ENCODE results near the gene NUP155. TPM values are rescaled to one million over a fixed set of nuclear protein-coding genes. Genes with fewer than 3 reads are reported as not detected.
"Not testable (repeated sequence)": the region's sequence is repeated elsewhere in the genome, so short reads cannot be mapped to it uniquely, and the experiment has no call there.

Gene NUP155
- total RNA-seq, 1 donor from 2014 or later: 46.1 TPM

DNA sequence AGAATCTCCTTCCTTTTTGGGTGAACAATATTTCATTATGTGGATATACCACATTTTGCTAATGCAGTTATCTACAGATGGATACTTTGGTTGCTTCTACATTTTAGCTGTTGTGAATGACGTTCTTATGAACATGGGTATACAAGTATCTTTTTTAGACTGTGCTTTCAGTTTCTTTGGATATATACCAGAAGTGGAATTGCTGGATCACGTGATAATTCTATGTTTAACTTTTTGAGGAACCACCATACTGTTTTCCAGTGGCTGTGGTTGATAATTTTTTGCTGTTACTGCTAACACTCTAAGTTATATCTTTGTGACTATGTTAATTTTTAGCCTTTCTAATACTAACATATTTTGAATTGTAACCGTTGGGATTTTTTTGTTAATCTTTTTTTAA is 20.7 kb upstream of the NUP155 start:
- Mint-ChIP-seq H3K36me3 (peaks cover 14% of the 10 kb centered on the region), H3K27ac (no peak overlapping the region), H3K27me3 (no peaks in the 10 kb centered on the region), H3K4me1 (ENCODE audit: unreplicated experiment) (no peaks in the 10 kb centered on the region), H3K9me3 (no peaks in the 10 kb centered on the region), H3K4me3 (no peak overlapping the region)
- TF ChIP-seq, protein P1, sequence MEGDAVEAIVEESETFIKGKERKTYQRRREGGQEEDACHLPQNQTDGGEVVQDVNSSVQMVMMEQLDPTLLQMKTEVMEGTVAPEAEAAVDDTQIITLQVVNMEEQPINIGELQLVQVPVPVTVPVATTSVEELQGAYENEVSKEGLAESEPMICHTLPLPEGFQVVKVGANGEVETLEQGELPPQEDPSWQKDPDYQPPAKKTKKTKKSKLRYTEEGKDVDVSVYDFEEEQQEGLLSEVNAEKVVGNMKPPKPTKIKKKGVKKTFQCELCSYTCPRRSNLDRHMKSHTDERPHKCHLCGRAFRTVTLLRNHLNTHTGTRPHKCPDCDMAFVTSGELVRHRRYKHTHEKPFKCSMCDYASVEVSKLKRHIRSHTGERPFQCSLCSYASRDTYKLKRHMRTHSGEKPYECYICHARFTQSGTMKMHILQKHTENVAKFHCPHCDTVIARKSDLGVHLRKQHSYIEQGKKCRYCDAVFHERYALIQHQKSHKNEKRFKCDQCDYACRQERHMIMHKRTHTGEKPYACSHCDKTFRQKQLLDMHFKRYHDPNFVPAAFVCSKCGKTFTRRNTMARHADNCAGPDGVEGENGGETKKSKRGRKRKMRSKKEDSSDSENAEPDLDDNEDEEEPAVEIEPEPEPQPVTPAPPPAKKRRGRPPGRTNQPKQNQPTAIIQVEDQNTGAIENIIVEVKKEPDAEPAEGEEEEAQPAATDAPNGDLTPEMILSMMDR (conservative IDR thresholded peaks at IDR 0.05): no peak
- DNase-seq (ENCODE audit: extremely low spot score, unreplicated experiment): no peak

DNA sequence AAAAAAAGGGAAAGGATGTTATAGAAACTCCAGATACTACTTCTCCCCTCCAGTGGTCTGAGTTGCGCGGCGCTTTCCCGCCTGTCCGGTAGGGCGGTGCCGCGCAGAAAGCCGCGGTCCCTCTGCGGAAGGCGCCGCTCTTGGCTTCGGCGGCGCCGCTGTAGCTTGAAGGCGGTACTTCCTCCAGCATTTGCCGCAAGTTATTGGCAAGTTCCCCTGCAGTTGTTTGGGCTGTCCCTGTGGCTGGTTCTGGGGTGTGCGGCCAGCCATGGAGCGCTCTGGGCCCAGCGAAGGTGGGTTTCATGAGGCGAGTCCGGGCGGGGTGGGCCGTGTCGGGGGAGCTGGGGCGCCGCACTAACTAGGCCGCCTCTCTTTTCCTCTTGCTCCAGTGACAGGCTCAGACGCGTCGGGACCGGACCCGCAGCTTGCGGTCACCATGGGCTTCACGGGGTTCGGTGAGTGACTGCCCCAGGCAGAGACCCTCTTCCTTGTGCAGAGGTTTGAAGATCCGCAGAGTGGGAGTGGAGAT is 8.3 kb upstream of the NUP155 start, which contains the start of gene WDR70:
TSS of gene WDR70 (plus strand) at position 219 of the 529 bp plus-strand sequence. CDS start at position 269, 50 bp downstream.
- not testable (repeated sequence) for H3K4me1 Mint-ChIP-seq (ENCODE audit: unreplicated experiment)

DNA sequence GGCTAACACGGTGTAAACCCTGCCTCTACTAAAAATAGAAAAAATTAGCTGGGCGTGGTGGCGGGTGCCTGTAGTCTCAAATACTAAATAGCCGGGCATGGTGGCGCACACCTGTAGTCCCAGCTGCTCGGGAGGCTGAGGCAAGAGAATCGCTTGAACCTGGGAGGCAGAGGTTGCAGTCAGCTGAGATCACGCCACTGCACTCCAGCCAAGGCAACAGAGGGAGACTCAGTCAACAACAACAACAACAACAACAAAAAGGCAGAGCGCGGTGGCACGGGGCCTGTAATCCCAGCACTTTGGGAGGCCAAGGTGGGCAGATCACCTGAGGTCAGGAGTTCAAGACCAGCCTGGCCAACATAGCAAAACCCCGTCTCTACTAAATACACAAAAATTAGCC is 7.2 kb upstream of the NUP155 start:
- H3K4me3 Mint-ChIP-seq: peak overlapping the region; percentile 44
- not testable (repeated sequence) for H3K36me3 Mint-ChIP-seq; H3K27me3 Mint-ChIP-seq; H3K27ac Mint-ChIP-seq; H3K4me1 Mint-ChIP-seq (ENCODE audit: unreplicated experiment); H3K9me3 Mint-ChIP-seq
- peak; percentile 40 for DNase-seq (ENCODE audit: extremely low spot score, unreplicated experiment)

More for the DNA sequence above, 8.3 kb upstream of the NUP155 start, which contains the start of gene WDR70:
- peak within 1 kb of the TSS; percentile 93 for H3K4me3 Mint-ChIP-seq
- TF ChIP-seq, protein P1 (conservative IDR thresholded peaks at IDR 0.05): peak; percentile 76
- H3K27ac Mint-ChIP-seq: peak within 1 kb of the TSS; percentile 55
- not testable (repeated sequence) for H3K36me3 Mint-ChIP-seq, H3K9me3 Mint-ChIP-seq, H3K27me3 Mint-ChIP-seq
- DNase-seq (ENCODE audit: extremely low spot score, unreplicated experiment): peak; percentile 87

DNA sequence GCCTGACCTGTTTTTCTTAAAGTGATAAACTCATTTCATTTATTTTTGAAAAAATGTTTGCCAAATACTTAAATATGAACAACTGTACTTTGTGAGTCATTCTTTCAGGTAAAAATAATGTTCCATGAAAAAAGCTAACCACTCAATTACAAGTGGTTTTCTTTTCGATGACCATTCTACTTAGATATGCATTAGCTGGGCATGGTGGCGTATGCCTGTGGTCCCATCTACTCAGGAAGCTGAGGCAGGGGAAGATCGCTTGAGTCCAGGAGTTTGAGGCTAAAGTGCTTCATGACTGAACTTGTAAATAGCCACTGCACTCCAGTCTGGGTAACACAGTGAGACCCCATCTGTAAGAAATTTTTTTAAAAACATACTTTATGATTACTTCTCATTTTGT is 4.2 kb upstream of the NUP155 start:
- H3K27ac Mint-ChIP-seq: no peak overlapping the region
- H3K27me3 Mint-ChIP-seq: no peaks in the 10 kb centered on the region
- no peak overlapping the region for H3K4me3 Mint-ChIP-seq
- TF ChIP-seq, protein P1 (conservative IDR thresholded peaks at IDR 0.05): no peak
- H3K9me3 Mint-ChIP-seq: no peaks in the 10 kb centered on the region
- H3K4me1 Mint-ChIP-seq (ENCODE audit: unreplicated experiment): peaks cover 5% of the 10 kb centered on the region
- H3K36me3 Mint-ChIP-seq: no peaks in the 10 kb centered on the region
- DNase-seq (ENCODE audit: extremely low spot score, unreplicated experiment): no peak

DNA sequence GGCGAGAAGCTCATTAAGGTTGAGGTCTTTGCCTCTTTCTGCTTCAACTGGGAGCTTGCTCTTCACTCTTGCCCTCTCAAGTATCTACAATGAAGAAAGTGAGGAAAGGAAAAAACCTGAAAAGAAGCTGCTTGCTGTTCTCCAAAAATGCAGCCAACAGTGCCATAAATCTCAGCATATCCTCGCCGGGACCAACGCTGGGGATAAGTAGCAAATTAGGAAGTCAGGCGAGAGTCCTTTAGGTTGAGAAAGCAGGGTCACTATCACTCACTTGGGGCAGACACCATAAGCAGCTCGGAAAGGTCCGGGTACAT is 399 bp downstream of the NUP155 start:
- H3K9me3 Mint-ChIP-seq: no peaks in the 10 kb centered on the region
- H3K4me1 Mint-ChIP-seq (ENCODE audit: unreplicated experiment): peaks cover 9% of the 10 kb centered on the region
- no peaks in the 10 kb centered on the region for H3K27me3 Mint-ChIP-seq
- DNase-seq (ENCODE audit: extremely low spot score, unreplicated experiment): no peak
- peak overlapping the region; percentile 98 for H3K4me3 Mint-ChIP-seq
- TF ChIP-seq, protein P1 (conservative IDR thresholded peaks at IDR 0.05): no peak
- H3K27ac Mint-ChIP-seq: peak overlapping the region; percentile 96
- no peaks in the 10 kb centered on the region for H3K36me3 Mint-ChIP-seq

DNA sequence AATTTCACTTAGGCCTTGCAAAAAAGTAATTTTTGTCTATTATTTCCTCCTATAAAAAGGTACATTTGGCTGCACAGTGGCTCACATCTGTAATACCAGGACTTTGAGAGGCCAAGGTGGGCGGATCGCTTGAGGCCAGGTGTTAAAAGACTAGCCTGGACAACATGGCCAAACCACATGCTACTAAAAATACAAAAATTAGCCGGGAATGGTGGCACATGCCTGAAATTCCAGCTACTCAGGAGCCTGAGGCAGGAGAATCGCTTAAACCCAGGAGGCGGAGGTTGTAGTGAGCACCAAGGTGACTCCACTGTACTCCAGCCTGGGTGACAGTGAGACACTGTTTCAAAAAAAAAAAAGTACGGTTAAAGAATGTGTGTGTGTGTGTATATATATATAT is 15.7 kb downstream of the NUP155 start:
- no peak for DNase-seq (ENCODE audit: extremely low spot score, unreplicated experiment)
- Mint-ChIP-seq H3K4me1 (ENCODE audit: unreplicated experiment) (no peaks in the 10 kb centered on the region), H3K4me3 (no peak overlapping the region), H3K27me3 (no peaks in the 10 kb centered on the region), H3K36me3 (peaks cover 5% of the 10 kb centered on the region), H3K27ac (no peak overlapping the region), H3K9me3 (no peaks in the 10 kb centered on the region)
- TF ChIP-seq, protein P1 (conservative IDR thresholded peaks at IDR 0.05): no peak

DNA sequence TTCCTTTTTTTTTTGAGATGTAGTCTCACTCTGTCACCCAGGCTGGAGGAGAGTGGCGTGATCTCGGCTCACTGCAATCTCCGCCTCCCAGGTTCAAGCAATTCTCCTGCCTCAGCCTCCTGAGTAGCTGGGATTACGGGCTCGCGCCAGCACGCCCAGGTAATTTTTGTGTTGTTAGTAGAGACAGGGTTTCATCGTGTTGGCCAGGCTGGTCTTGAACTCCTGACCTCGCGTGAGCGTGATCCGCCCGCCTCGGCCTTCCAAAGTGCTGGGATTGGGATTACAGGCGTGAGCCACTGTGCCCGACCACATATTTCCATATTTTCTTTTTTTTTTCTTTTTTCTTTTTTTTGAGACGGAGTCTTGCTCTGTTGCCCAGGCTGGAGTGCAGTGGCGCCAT is 28.2 kb downstream of the NUP155 start:
- not testable (repeated sequence) for DNase-seq (ENCODE audit: extremely low spot score, unreplicated experiment); H3K9me3 Mint-ChIP-seq; H3K27me3 Mint-ChIP-seq; H3K4me1 Mint-ChIP-seq (ENCODE audit: unreplicated experiment); H3K27ac Mint-ChIP-seq; H3K4me3 Mint-ChIP-seq
- H3K36me3 Mint-ChIP-seq: peaks cover 10% of the 10 kb centered on the region

DNA sequence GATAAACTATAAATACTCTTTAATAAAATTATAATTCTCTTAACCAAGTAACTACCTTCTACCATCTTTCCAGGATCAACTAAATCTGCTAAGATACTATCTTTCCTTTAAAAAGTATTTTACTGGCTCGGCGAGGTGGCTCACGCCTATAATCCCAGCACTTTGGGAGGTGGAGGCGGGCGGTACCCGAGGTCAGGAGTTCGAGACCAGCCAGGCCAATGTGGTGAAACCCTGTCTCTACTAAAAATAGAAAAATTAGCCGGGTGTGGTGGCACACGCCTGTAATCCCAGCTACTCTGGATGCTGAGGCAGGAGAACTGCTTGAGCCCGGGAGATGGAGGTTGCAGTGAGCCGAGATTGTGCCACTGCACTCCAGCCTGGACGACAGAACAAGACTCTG is 36.2 kb downstream of the NUP155 start:
- H3K27me3 Mint-ChIP-seq; DNase-seq (ENCODE audit: extremely low spot score, unreplicated experiment); H3K4me3 Mint-ChIP-seq; H3K27ac Mint-ChIP-seq; H3K9me3 Mint-ChIP-seq; H3K4me1 Mint-ChIP-seq (ENCODE audit: unreplicated experiment); H3K36me3 Mint-ChIP-seq: not testable (repeated sequence)

Measured in type B pancreatic cell (in vitro differentiated cells).